HepG2 (cell line): Measurements from ENCODE around the gene RAC2. TPM values are rescaled to one million over a fixed set of nuclear protein-coding genes. Genes with fewer than 3 reads are reported as not detected.

Experiments
- ATAC-seq: fragments of 200-7000 bp; cut with Tn5 transposase; 3 replicates; pipeline ENCODE4 v1.9.1; 2020; ENCODE audit warnings: mild to moderate bottlenecking, moderate library complexity
- BruUV-seq: library from RNA; stranded (reverse); fragments of 400-500 nt; replicated peaks from 2 replicates; lab custom pipeline; 2021; lab: Mats Ljungman, UMichigan
- CTCF ChIA-PET: fragments of 300-600 bp; formaldehyde crosslinking; extraction: SDS; loops from one replicate; lab custom pipeline; 2021; ENCODE audit warnings: low total read pairs, inconsistent platforms, low intra/inter-chr PET ratio; lab: Yijun Ruan, JAX
- POLR2A ChIA-PET: fragments of 350-600 bp; sonication (Branson Sonifier 250); formaldehyde crosslinking; loops from one replicate; lab custom pipeline; 2020; ENCODE audit warnings: antibody characterized with exemption, inconsistent platforms; lab: Yijun Ruan, JAX
- DNase-seq: peaks from one replicate; pipeline ENCODE4 v3.0.0-alpha.2; 2015; ENCODE audit warnings: low spot score
- FAIRE-seq: peaks from 3 replicates; lab custom pipeline; 2011; peaks lifted over from hg19 to GRCh38; lab: Jason Lieb, UNC
- H2AFZ ChIP-seq: one replicate; pipeline ENCODE4 v1.6.1; 2011; ENCODE audit warnings: low read length, inconsistent platforms
- H3K27ac ChIP-seq: fragments of 300-600 bp; 3 replicates; pipeline ENCODE4 v1.8.0; 2011; ENCODE audit warnings: mixed run types, mild to moderate bottlenecking, mixed read lengths, low read length, inconsistent platforms; ENCODE audit not compliant: insufficient read depth; ENCODE audit errors: extremely low read length
- H3K27me3 ChIP-seq, 2 experiments: fragments of 200-600 bp in 1 of 2; 2 replicates in 1 of 2; 3 replicates in 1 of 2; pipeline versions ENCODE4 v1.6.0 to v1.8.0; 2011; ENCODE audit warnings: low read length in 2 of 2, mild to moderate bottlenecking in 2 of 2, moderate library complexity in 2 of 2, inconsistent platforms in 1 of 2; ENCODE audit not compliant: insufficient read depth in 2 of 2, control insufficient read depth in 1 of 2
- H3K36me3 ChIP-seq, 2 experiments: fragments of 200-600 bp in 1 of 2; replicated peaks in 1 of 2; 2 replicates in 1 of 2; 3 replicates in 1 of 2; pipeline versions ENCODE4 v1.5.1 to v1.8.0; 2011; ENCODE audit warnings: low read length in 2 of 2, inconsistent platforms in 1 of 2; ENCODE audit not compliant: insufficient read depth in 2 of 2, control insufficient read depth in 1 of 2
- H3K4me1 ChIP-seq: 2 replicates; pipeline ENCODE4 v1.5.1; 2012; ENCODE audit warnings: low read length, inconsistent platforms; ENCODE audit not compliant: insufficient read depth
- H3K4me2 ChIP-seq: 2 replicates; pipeline ENCODE4 v1.6.0; 2011; ENCODE audit warnings: low read depth, low read length, inconsistent platforms
- H3K4me3 ChIP-seq, 3 experiments: fragments of 200-600 bp in 1 of 3; sonication (generic), shearing (Covaris generic) in 1 of 3; replicated peaks in 1 of 3; 2 replicates each; pipeline ENCODE4 v1.5.1; 2011 to 2016; ENCODE audit warnings: low read length in 3 of 3, inconsistent platforms in 2 of 3, low read depth in 2 of 3, mild to moderate bottlenecking in 2 of 3, control low read depth in 1 of 3, mixed read lengths in 1 of 3; ENCODE audit not compliant: insufficient read depth in 1 of 3
- H3K79me2 ChIP-seq: one replicate; pipeline ENCODE4 v1.6.1; 2011; ENCODE audit warnings: low read length, inconsistent platforms; ENCODE audit not compliant: insufficient read depth
- H3K9ac ChIP-seq: 2 replicates; pipeline ENCODE4 v1.6.0; 2011; ENCODE audit warnings: mild to moderate bottlenecking, low read depth, low read length, inconsistent platforms; ENCODE audit not compliant: insufficient read depth
- H3K9me3 ChIP-seq: 2 replicates; pipeline ENCODE4 v1.5.1; 2012; ENCODE audit warnings: mild to moderate bottlenecking, low read length
- H4K20me1 ChIP-seq: 2 replicates; pipeline ENCODE4 v1.6.0; 2011; ENCODE audit warnings: inconsistent platforms, mild to moderate bottlenecking, low read length, moderate library complexity; ENCODE audit not compliant: insufficient read depth
- ATF2 ChIP-seq: sonication (generic); formaldehyde crosslinking; IDR thresholded peaks from 2 replicates; pipeline ENCODE4 v1.4.0; 2020; ENCODE audit warnings: missing genetic modification reagents
- HNF4G ChIP-seq, 2 experiments: sonication (generic) in 1 of 2; formaldehyde crosslinking in 1 of 2; IDR thresholded peaks; 2 replicates each; pipeline versions ENCODE4 v1.4.0 to v1.6.1; 2011 to 2020; ENCODE audit warnings: borderline replicate concordance in 2 of 2, low read depth in 2 of 2, mild to moderate bottlenecking in 2 of 2, low read length in 1 of 2, missing genetic modification reagents in 1 of 2, moderate library complexity in 1 of 2
- HOXA9 ChIP-seq: sonication (generic); formaldehyde crosslinking; IDR thresholded peaks from 2 replicates; pipeline ENCODE4 v1.8.1; 2022; ENCODE audit warnings: missing genetic modification reagents, mild to moderate bottlenecking, moderate library complexity, borderline replicate concordance
- ZNF7 ChIP-seq: IDR thresholded peaks from 2 replicates; pipeline ENCODE4 v1.6.1; 2016; ENCODE audit warnings: missing biosample characterization, missing genetic modification reagents
- WGBS: methylation state at CpG from one replicate; pipeline ENCODE4 v1.1.6; 2017; ENCODE audit warnings: low lambda C conversion rate; 5-methylcytosine and 5-hydroxymethylcytosine counted together
- in situ Hi-C: cut with HindIII; loops from 2 replicates; pipeline ENCODE4 v1.10.0; 2017; ENCODE audit warnings: low pct_unique_long_range_greater_than_20kb; ENCODE audit not compliant: extremely low pct_ligation_motif_present
- intact Hi-C: fragments of 100-400 bp; cut with micrococcal nuclease; formaldehyde crosslinking; loops from one replicate; pipeline ENCODE4 v1.10.0; 2022; ENCODE audit not compliant: unreplicated experiment
- polyA plus RNA-seq, 8 experiments: library from polyadenylated mRNA; depleted of rRNA in 3 of 8; stranded (reverse) in 7 of 8; unstranded in 1 of 8; fragments of >200 nt; fragmentation: Illumina TruSeq in 4 of 8; extraction: Trizol in 4 of 8; gene quantifications; 2 replicates each; pipeline versions ENCODE4 v1.2.1 to v1.2.3, GENCODE V29; 2011 to 2016; ENCODE audit warnings: low read depth in 4 of 8, missing spikeins in 1 of 8, mixed read lengths in 1 of 8; ENCODE audit not compliant: insufficient read depth in 1 of 8
- total RNA-seq, 5 experiments: library from RNA; depleted of rRNA; stranded (reverse); fragments of >200 nt; fragmentation: Illumina TruSeq; extraction: Trizol; gene quantifications; 2 replicates each; pipeline ENCODE4 v1.2.3, GENCODE V29; 2016; ENCODE audit warnings: low read depth in 1 of 5
- TF ChIP-seq, protein P1 (sequence below): sonication (generic); formaldehyde crosslinking; IDR thresholded peaks from 2 replicates; pipeline ENCODE4 v1.5.1; 2020; ENCODE audit warnings: missing genetic modification reagents, mild to moderate bottlenecking, borderline replicate concordance

The RAC2 gene
- total and polyA plus RNA-seq, 2 of the 13 experiments (the other 11 are each of a cell fraction or from before 2014, with no cell fraction given), result 0.73 TPM; not detected in 1

- no peak for DNase-seq
- H3K4me1 ChIP-seq, result no peaks in the 10 kb centered on the region
- intact Hi-C loops, result no loop called here
- in situ Hi-C loops, result no loop called here
- ChIA-PET CTCF (no interaction called here), POLR2A (no interaction called here)
- H3K36me3 ChIP-seq, result no peaks in the 10 kb centered on the region
- no peak for FAIRE-seq
- peaks cover 2% of the 10 kb centered on the region; the same call in 1 of the 2 replicates for H4K20me1 ChIP-seq
- ATAC-seq, result no peak
- no peak overlapping the region for H3K4me3 ChIP-seq
- peaks cover under 1 to 18% of the 10 kb centered on the region in 2 experiments; a peak in 4 of 5 replicates for H3K27me3 ChIP-seq
- no peak overlapping the region for H3K4me2 ChIP-seq
- no peak overlapping the region for H3K27ac ChIP-seq
- H3K9ac ChIP-seq, result no peak overlapping the region
- 49% methylated on average over 5 of the region's 5 CpGs for WGBS
- no TSS peak for BruUV-seq
- H2AFZ ChIP-seq, result no peak overlapping the region
- H3K79me2 ChIP-seq, result no peaks in the 10 kb centered on the region
- H3K9me3 ChIP-seq, result no peaks in the 10 kb centered on the region
- no peak for TF ChIP-seq ATF2 (CRISPR knock-in tag)
- TF ChIP-seq, all 625 proteins: peak for 0
Observed at GRCh38 chr22:37291559-37292298, 47.7 kb upstream of the RAC2 start.

DNA sequence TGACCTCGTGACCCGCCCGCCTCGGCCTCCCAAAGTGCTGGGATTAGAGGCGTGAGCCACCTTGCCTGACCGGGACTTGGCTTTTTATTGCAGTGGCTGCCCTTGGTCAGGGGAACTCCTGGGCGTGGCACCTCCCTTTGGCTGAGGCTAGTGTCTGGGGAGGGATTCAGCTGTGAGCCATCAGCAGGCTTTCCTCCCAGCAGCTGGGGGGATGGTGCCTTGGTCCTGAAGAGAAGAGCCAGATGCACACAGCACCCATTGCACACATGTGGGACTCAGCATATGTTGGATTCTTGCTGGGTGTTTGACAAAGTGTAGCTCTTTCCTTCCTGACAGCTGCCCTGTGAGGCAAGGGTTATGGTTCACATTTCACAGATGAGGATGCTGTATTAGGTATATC is 46.7 kb upstream of the RAC2 start:
- Histone ChIP-seq H3K27me3 (peaks cover 0 to 16% of the 10 kb centered on the region in 2 experiments; a peak in 3 of 5 replicates), H3K4me1 (no peaks in the 10 kb centered on the region), H3K9me3 (no peaks in the 10 kb centered on the region), H3K27ac (no peak overlapping the region), H2AFZ (no peak overlapping the region), H3K79me2 (no peaks in the 10 kb centered on the region), H3K36me3 (no peaks in the 10 kb centered on the region), H4K20me1 (peaks cover 2% of the 10 kb centered on the region; the same call in 1 of the 2 replicates), H3K4me2 (no peak overlapping the region), H3K9ac (no peak overlapping the region), H3K4me3 (no peak overlapping the region)
- ChIA-PET CTCF (no interaction called here), POLR2A (no interaction called here)
- FAIRE-seq (no peak), DNase-seq (no peak), ATAC-seq (no peak)
- in situ Hi-C loops, result no loop called here
- 28% methylated on average over 7 of the region's 7 CpGs for WGBS
- no TSS peak for BruUV-seq
- intact Hi-C loops, result no loop called here
- TF ChIP-seq ZNF7 (CRISPR knock-in tag) (no peak), HNF4G (IDR thresholded peaks at IDR 0.05; ENCODE audit: borderline replicate concordance, low read depth, low read length) (no peak), HNF4G (CRISPR knock-in tag; IDR thresholded peaks at IDR 0.05; ENCODE audit: borderline replicate concordance, low read depth) (no peak), HOXA9 (CRISPR knock-in tag) (no peak)
- TF ChIP-seq, protein P1, sequence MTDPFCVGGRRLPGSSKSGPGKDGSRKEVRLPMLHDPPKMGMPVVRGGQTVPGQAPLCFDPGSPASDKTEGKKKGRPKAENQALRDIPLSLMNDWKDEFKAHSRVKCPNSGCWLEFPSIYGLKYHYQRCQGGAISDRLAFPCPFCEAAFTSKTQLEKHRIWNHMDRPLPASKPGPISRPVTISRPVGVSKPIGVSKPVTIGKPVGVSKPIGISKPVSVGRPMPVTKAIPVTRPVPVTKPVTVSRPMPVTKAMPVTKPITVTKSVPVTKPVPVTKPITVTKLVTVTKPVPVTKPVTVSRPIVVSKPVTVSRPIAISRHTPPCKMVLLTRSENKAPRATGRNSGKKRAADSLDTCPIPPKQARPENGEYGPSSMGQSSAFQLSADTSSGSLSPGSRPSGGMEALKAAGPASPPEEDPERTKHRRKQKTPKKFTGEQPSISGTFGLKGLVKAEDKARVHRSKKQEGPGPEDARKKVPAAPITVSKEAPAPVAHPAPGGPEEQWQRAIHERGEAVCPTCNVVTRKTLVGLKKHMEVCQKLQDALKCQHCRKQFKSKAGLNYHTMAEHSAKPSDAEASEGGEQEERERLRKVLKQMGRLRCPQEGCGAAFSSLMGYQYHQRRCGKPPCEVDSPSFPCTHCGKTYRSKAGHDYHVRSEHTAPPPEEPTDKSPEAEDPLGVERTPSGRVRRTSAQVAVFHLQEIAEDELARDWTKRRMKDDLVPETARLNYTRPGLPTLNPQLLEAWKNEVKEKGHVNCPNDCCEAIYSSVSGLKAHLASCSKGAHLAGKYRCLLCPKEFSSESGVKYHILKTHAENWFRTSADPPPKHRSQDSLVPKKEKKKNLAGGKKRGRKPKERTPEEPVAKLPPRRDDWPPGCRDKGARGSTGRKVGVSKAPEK (CRISPR knock-in tag), result no peak
